Measurements from ENCODE around the gene PRXL2B. TPM values are rescaled to one million over a fixed set of nuclear protein-coding genes. Genes with fewer than 3 reads are reported as not detected.

Gene PRXL2B
- total and polyA plus RNA-seq, 10 of the 15 experiments (the other 5 are each of a cell fraction or from before 2014, with no cell fraction given), result 0.44 to 5.6 (median 4.0) TPM

DNA sequence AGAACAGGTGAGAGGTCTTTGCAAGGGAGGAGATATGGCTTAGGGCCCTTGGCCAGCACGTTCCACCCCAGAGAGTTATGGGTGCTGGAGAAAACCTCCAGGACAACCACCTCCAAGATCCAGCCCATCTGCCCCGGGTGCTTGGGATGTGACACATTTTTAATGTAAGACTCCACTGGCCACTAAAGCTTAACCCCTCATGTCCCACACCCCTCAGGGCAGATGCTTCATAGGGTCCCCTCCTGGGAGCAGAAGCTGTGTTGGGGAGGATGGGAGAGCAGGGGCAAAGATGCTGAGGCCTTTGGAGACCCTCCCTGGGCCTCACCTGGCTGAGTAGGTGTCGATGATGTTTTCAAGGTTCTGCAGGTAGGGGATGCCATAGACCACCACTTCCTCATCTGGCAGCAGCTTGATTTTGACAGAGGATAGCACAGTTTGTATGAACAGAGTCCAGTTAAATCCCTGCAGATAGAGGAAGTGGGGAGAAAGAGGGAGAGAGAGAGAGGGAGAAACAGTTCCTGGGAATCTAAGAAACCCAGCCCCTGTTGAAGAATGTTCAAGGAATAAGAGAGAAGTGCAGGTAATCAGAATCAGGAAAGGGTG is 11.9 kb downstream of the PRXL2B start:
- ChIA-PET CTCF (no interaction called here), RAD21 (ENCODE audit: unreplicated experiment) (no interaction called here), POLR2A (no interaction called here), SMC1A (ENCODE audit: uncharacterized antibody, unreplicated experiment) (no interaction called here)
- ATAC-seq (no peak), FAIRE-seq (no peak), DNase-seq (ENCODE audit: low read depth, low spot score) (no peak)
- BruUV-seq (replicated peaks), result no TSS peak
- Histone ChIP-seq H4K20me1 (ENCODE audit: control insufficient read depth, insufficient read depth) (no peaks in the 10 kb centered on the region), H3K9me3 (replicated peaks; ENCODE audit: control insufficient read depth, insufficient read depth, low read length) (no peaks in the 10 kb centered on the region), H3K36me3 (ENCODE audit: control insufficient read depth in 2 of 2, insufficient read depth in 2 of 2, low read length in 1 of 2) (no peaks in the 10 kb centered on the region), H3K9ac (ENCODE audit: control insufficient read depth, insufficient read depth, low read length) (no peak overlapping the region), H3K27me3 (replicated peaks in 1 of 2; ENCODE audit: control insufficient read depth in 2 of 2, insufficient read depth in 2 of 2, low read length in 1 of 2) (no peaks in the 10 kb centered on the region), H3K4me1 (ENCODE audit: control insufficient read depth, insufficient read depth, low read length) (no peaks in the 10 kb centered on the region), H3K27ac (ENCODE audit: control insufficient read depth, insufficient read depth) (no peak overlapping the region), H3K4me3 (no peak overlapping the region), H3K79me2 (ENCODE audit: control insufficient read depth, insufficient read depth, low read length) (no peaks in the 10 kb centered on the region), H3K4me2 (ENCODE audit: control insufficient read depth, insufficient read depth) (no peak overlapping the region), H2AFZ (ENCODE audit: control insufficient read depth, low read depth, low read length) (no peak overlapping the region)
- intact Hi-C loops (cut with micrococcal nuclease; ENCODE audit: unreplicated experiment) (no loop called here), in situ Hi-C loops (cut with MboI) (no loop called here)
- TF ChIP-seq TCF3 (IDR thresholded peaks at IDR 0.05; ENCODE audit: borderline replicate concordance, insufficient read depth, low read depth, low read length) (no peak), RAD21 (IDR thresholded peaks at IDR 0.05; ENCODE audit: insufficient read depth, low read depth, low read length) (0 out of 2 replicates have a peak, but pooled peaks have one; percentile 14), MYC (IDR thresholded peaks at IDR 0.05; ENCODE audit: insufficient read depth, insufficient read length, insufficient replicate concordance, low read length, severe bottlenecking) (no peak)
- TF ChIP-seq, protein P1, sequence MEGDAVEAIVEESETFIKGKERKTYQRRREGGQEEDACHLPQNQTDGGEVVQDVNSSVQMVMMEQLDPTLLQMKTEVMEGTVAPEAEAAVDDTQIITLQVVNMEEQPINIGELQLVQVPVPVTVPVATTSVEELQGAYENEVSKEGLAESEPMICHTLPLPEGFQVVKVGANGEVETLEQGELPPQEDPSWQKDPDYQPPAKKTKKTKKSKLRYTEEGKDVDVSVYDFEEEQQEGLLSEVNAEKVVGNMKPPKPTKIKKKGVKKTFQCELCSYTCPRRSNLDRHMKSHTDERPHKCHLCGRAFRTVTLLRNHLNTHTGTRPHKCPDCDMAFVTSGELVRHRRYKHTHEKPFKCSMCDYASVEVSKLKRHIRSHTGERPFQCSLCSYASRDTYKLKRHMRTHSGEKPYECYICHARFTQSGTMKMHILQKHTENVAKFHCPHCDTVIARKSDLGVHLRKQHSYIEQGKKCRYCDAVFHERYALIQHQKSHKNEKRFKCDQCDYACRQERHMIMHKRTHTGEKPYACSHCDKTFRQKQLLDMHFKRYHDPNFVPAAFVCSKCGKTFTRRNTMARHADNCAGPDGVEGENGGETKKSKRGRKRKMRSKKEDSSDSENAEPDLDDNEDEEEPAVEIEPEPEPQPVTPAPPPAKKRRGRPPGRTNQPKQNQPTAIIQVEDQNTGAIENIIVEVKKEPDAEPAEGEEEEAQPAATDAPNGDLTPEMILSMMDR (IDR thresholded peaks at IDR 0.05 in 2 of 3, conservative IDR thresholded peaks at IDR 0.05 in 1 of 3; ENCODE audit: control insufficient read depth in 2 of 3, extremely low read depth in 1 of 3, insufficient read depth in 1 of 3, low read depth in 3 of 3, low read length in 3 of 3), result peak in 2 of 3 experiments; percentile 13 to 24; a peak in 3 of 6 replicates
- 21% methylated on average over 3 of the region's 3 CpGs for WGBS (ENCODE audit: insufficient coverage, insufficient replicate concordance, low lambda C conversion rate, missing lambda C conversion rate)

Data from GM12878 (cell line).